A549 (cell line): ENCODE results near the gene SPECC1.

Source experiments
- FOSL2 ChIP-seq, 2 experiments: fragments of 450-650 bp in 1 of 2; fragments of >200 bp in 1 of 2; sonication (Bioruptor Twin) in 1 of 2; formaldehyde crosslinking; IDR thresholded peaks; 2 replicates each; pipeline versions ENCODE4 v1.5.0 to v1.6.1; 2016 to 2020; ENCODE audit warnings: mild to moderate bottlenecking in 1 of 2, moderate library complexity in 1 of 2
- HDAC2 ChIP-seq: fragments of 200-600 bp; sonication (generic); IDR thresholded peaks from 2 replicates; pipeline ENCODE4 v1.6.1; 2016
- NR3C1 ChIP-seq: fragments of >200 bp; sonication (Bioruptor Twin); formaldehyde crosslinking; IDR thresholded peaks from 3 replicates; pipeline ENCODE4 v1.6.1; 2017
- SMC3 ChIP-seq: fragments of >200 bp; sonication (Bioruptor Twin); formaldehyde crosslinking; IDR thresholded peaks from 3 replicates; pipeline ENCODE4 v1.6.1; 2018; ENCODE audit warnings: inconsistent platforms
- TF ChIP-seq, protein P1 (sequence below): fragments of >200 bp; sonication (Bioruptor Twin); formaldehyde crosslinking; IDR thresholded peaks from 3 replicates; pipeline ENCODE4 v1.5.1; 2016
- TF ChIP-seq, protein P2 (sequence below): fragments of 200-600 bp; sonication (generic); IDR thresholded peaks from 2 replicates; pipeline ENCODE4 v1.6.1; 2016; ENCODE audit warnings: antibody characterized with exemption, mild to moderate bottlenecking, moderate library complexity
- TF ChIP-seq, protein P3 (sequence below): fragments of 450-650 bp; IDR thresholded peaks from 2 replicates; pipeline ENCODE4 v1.6.1; 2014; ENCODE audit warnings: antibody characterized with exemption

DNA sequence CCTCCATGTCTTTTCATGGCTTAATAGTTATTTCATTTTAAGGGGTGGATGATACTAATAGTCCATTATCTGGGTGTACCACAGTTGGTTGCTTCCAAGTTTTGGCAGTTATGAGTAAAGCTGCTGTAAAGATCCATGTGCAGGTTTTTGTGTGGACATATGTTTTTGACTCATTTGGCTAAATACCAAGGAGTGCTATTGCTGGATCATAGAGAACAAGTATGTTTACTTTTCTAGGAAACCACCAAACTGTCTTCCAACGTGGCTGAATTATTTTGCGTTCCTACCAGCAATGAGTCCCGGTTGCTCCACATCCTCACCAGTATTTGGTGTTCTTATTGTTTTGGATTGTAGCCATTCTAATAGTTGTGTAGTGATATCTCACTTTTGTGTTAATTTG, 181.9 kb downstream of the SPECC1 start:
- TF ChIP-seq, protein P1, sequence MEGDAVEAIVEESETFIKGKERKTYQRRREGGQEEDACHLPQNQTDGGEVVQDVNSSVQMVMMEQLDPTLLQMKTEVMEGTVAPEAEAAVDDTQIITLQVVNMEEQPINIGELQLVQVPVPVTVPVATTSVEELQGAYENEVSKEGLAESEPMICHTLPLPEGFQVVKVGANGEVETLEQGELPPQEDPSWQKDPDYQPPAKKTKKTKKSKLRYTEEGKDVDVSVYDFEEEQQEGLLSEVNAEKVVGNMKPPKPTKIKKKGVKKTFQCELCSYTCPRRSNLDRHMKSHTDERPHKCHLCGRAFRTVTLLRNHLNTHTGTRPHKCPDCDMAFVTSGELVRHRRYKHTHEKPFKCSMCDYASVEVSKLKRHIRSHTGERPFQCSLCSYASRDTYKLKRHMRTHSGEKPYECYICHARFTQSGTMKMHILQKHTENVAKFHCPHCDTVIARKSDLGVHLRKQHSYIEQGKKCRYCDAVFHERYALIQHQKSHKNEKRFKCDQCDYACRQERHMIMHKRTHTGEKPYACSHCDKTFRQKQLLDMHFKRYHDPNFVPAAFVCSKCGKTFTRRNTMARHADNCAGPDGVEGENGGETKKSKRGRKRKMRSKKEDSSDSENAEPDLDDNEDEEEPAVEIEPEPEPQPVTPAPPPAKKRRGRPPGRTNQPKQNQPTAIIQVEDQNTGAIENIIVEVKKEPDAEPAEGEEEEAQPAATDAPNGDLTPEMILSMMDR: no peak
- no peak for TF ChIP-seq SMC3
- TF ChIP-seq, protein P2, sequence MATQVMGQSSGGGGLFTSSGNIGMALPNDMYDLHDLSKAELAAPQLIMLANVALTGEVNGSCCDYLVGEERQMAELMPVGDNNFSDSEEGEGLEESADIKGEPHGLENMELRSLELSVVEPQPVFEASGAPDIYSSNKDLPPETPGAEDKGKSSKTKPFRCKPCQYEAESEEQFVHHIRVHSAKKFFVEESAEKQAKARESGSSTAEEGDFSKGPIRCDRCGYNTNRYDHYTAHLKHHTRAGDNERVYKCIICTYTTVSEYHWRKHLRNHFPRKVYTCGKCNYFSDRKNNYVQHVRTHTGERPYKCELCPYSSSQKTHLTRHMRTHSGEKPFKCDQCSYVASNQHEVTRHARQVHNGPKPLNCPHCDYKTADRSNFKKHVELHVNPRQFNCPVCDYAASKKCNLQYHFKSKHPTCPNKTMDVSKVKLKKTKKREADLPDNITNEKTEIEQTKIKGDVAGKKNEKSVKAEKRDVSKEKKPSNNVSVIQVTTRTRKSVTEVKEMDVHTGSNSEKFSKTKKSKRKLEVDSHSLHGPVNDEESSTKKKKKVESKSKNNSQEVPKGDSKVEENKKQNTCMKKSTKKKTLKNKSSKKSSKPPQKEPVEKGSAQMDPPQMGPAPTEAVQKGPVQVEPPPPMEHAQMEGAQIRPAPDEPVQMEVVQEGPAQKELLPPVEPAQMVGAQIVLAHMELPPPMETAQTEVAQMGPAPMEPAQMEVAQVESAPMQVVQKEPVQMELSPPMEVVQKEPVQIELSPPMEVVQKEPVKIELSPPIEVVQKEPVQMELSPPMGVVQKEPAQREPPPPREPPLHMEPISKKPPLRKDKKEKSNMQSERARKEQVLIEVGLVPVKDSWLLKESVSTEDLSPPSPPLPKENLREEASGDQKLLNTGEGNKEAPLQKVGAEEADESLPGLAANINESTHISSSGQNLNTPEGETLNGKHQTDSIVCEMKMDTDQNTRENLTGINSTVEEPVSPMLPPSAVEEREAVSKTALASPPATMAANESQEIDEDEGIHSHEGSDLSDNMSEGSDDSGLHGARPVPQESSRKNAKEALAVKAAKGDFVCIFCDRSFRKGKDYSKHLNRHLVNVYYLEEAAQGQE: no peak
- no peak for TF ChIP-seq FOSL2 (IDR thresholded peaks at IDR 0.05)
- TF ChIP-seq FOSL2 (CRISPR knock-in tag; IDR thresholded peaks at IDR 0.05): no peak
- no peak for TF ChIP-seq HDAC2
- TF ChIP-seq, protein P3, sequence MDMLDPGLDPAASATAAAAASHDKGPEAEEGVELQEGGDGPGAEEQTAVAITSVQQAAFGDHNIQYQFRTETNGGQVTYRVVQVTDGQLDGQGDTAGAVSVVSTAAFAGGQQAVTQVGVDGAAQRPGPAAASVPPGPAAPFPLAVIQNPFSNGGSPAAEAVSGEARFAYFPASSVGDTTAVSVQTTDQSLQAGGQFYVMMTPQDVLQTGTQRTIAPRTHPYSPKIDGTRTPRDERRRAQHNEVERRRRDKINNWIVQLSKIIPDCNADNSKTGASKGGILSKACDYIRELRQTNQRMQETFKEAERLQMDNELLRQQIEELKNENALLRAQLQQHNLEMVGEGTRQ: no peak
- TF ChIP-seq NR3C1: no peak
